Esophagus squamous epithelium (tissue), 5 donors: ENCODE results near the gene SYTL1. TPM values are rescaled to one million over a fixed set of nuclear protein-coding genes. Genes with fewer than 3 reads are reported as not detected.
A peak's percentile ranks its signal among the peaks of the same experiment; 100 is the strongest.

ENCODE experiments used
- DNase-seq: peaks from one replicate; lab custom pipeline; 2025; lab: John Stamatoyannopoulos, UW
- H3K27ac ChIP-seq, 4 donors: fragments of 200-600 bp; sonication (generic); one replicate each; pipeline ENCODE4 v1.5.1; 2016 to 2019; ENCODE audit warnings: mild to moderate bottlenecking in 1 of 4
- H3K27me3 ChIP-seq, 4 donors: fragments of 200-600 bp; sonication (generic); 1 replicate in 3 of 4; 2 replicates in 1 of 4; pipeline versions ENCODE4 v1.5.1 to v1.6.0; 2017 to 2021; ENCODE audit warnings: antibody characterized with exemption in 1 of 4
- H3K36me3 ChIP-seq, 3 donors: fragments of 200-600 bp; sonication (generic); one replicate each; pipeline ENCODE4 v1.5.1; 2016 to 2019
- H3K4me1 ChIP-seq, 3 donors: fragments of 200-600 bp; sonication (generic); one replicate each; pipeline ENCODE4 v1.5.1; 2017 to 2019
- H3K4me3 ChIP-seq, 4 donors: fragments of 200-600 bp; sonication (generic); 1 replicate in 3 of 4; 2 replicates in 1 of 4; pipeline ENCODE4 v1.5.1; 2016 to 2019; ENCODE audit warnings: mild to moderate bottlenecking in 2 of 4, moderate library complexity in 1 of 4
- H3K9me3 ChIP-seq, 3 donors: fragments of 200-600 bp; sonication (generic); one replicate each; pipeline ENCODE4 v1.5.1; 2016 to 2019
- POLR2A ChIP-seq, 4 donors: fragments of 450-650 bp; IDR thresholded peaks; one replicate each; pipeline ENCODE4 v1.6.1; 2017; ENCODE audit warnings: antibody characterized with exemption in 4 of 4, mild to moderate bottlenecking in 4 of 4, moderate library complexity in 3 of 4
- WGBS, 2 donors: methylation state at CpG; one replicate each; pipeline ENCODE4 v1.1.5; 2018; 5-methylcytosine and 5-hydroxymethylcytosine counted together
- intact Hi-C: fragments of 100-400 bp; cut with DNase I; formaldehyde crosslinking; loops from one replicate; pipeline ENCODE4 v1.15.0; 2022
- total RNA-seq, 4 donors: library from RNA; depleted of rRNA; stranded (reverse); fragments of >200 nt; gene quantifications; one replicate each; pipeline ENCODE4 v1.1.0, GENCODE V29; 2016
- TF ChIP-seq, protein P1 (sequence below), 6 experiments: fragments of 450-650 bp in 4 of 6; fragments of 200-600 bp in 2 of 6; sonication (generic) in 2 of 6; IDR thresholded peaks; one replicate each; pipeline ENCODE4 v1.5.1; 2016 to 2019; ENCODE audit warnings: antibody characterized with exemption in 6 of 6, mild to moderate bottlenecking in 4 of 6, moderate library complexity in 4 of 6
- donor health status: DM: yes; HTN: yes; CAD: no.

Gene SYTL1
- total RNA-seq, 4 donors from 2014 or later: 74.7 to 182 (median 125) TPM

DNA sequence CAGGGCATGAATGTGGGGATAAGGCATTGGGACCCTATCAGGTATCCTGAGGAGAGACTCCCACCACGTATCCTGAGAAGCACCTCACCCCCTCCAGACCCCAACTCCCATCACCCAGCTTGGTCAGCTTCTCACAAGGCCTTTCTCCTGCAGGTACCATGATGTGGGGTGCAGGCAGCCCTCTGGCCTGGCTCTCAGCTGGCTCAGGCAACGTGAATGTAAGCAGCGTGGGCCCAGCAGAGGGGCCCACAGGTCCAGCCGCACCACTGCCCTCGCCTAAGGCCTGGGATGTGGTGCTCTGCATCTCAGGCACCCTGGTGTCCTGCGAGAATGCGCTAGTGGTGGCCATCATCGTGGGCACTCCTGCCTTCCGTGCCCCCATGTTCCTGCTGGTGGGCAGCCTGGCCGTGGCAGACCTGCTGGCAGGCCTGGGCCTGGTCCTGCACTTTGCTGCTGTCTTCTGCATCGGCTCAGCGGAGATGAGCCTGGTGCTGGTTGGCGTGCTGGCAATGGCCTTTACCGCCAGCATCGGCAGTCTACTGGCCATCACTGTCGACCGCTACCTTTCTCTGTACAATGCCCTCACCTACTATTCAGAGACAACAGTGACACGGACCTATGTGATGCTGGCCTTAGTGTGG is 51.9 kb downstream of the SYTL1 start:
- Histone ChIP-seq H3K4me3 (no peak overlapping the region), H3K9me3 (no peaks in the 10 kb centered on the region), H3K27ac (no peak overlapping the region), H3K4me1 (peaks cover 19 to 60% (median 19%) of the 10 kb centered on the region in 3 donors), H3K27me3 (no peaks in the 10 kb centered on the region), H3K36me3 (no peaks in the 10 kb centered on the region)
- no peak for DNase-seq
- intact Hi-C loops: loop anchor here (5.0 to 10.0 kb wide), 4 partner anchors 36 to 291 kb away; no protein-coding TSS in a partner anchor
- TF ChIP-seq POLR2A (IDR thresholded peaks at IDR 0.05): no peak
- TF ChIP-seq, protein P1, sequence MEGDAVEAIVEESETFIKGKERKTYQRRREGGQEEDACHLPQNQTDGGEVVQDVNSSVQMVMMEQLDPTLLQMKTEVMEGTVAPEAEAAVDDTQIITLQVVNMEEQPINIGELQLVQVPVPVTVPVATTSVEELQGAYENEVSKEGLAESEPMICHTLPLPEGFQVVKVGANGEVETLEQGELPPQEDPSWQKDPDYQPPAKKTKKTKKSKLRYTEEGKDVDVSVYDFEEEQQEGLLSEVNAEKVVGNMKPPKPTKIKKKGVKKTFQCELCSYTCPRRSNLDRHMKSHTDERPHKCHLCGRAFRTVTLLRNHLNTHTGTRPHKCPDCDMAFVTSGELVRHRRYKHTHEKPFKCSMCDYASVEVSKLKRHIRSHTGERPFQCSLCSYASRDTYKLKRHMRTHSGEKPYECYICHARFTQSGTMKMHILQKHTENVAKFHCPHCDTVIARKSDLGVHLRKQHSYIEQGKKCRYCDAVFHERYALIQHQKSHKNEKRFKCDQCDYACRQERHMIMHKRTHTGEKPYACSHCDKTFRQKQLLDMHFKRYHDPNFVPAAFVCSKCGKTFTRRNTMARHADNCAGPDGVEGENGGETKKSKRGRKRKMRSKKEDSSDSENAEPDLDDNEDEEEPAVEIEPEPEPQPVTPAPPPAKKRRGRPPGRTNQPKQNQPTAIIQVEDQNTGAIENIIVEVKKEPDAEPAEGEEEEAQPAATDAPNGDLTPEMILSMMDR (IDR thresholded peaks at IDR 0.05): no peak
- WGBS, 2 donors: 80 to 84% methylated on average over 10 to 11 of the region's 18 CpGs

DNA sequence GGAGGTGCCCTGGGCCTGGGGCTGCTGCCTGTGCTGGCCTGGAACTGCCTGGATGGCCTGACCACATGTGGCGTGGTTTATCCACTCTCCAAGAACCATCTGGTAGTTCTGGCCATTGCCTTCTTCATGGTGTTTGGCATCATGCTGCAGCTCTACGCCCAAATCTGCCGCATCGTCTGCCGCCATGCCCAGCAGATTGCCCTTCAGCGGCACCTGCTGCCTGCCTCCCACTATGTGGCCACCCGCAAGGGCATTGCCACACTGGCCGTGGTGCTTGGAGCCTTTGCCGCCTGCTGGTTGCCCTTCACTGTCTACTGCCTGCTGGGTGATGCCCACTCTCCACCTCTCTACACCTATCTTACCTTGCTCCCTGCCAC is 52.4 kb downstream of the SYTL1 start:
- H3K4me3 ChIP-seq: no peak overlapping the region
- no peak overlapping the region for H3K27ac ChIP-seq
- H3K27me3 ChIP-seq: no peaks in the 10 kb centered on the region
- no peaks in the 10 kb centered on the region for H3K9me3 ChIP-seq
- H3K36me3 ChIP-seq: no peaks in the 10 kb centered on the region
- TF ChIP-seq, protein P1 (IDR thresholded peaks at IDR 0.05): no peak
- TF ChIP-seq POLR2A (IDR thresholded peaks at IDR 0.05): no peak
- peaks cover 19 to 65% (median 19%) of the 10 kb centered on the region in 3 donors for H3K4me1 ChIP-seq
- DNase-seq: no peak
- whole genome bisulfite sequencing, 2 donors: 95 to 100% methylated on average over 3 to 6 of the region's 9 CpGs
- intact Hi-C loops: loop anchor here (5.0 to 10.0 kb wide), 4 partner anchors 37 to 292 kb away; no protein-coding TSS in a partner anchor

DNA sequence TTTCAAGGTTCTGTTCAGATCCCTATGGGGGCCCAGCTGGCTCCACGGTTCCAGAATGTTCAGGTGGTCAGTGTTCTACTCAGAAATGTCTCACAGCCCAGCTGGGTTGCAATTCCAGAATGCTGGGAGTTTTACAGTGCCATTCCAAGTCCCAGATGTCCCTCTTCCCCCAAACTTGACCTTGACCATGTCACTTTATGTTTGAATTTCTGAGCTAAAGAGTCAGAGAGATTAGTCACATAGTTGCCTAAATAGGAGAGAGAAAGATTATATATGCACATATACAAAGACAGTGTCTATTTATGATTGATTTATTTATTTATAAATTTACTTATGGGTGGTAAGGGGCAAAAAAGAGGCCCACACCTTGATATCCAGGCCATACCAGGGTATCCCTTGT is 53.1 kb downstream of the SYTL1 start:
- Histone ChIP-seq H3K4me3 (no peak overlapping the region), H3K9me3 (no peaks in the 10 kb centered on the region), H3K4me1 (peaks cover 19 to 72% (median 19%) of the 10 kb centered on the region in 3 donors), H3K27ac (peak overlapping the region in 1 of 4 donors; percentile 22), H3K27me3 (no peaks in the 10 kb centered on the region), H3K36me3 (no peaks in the 10 kb centered on the region)
- 83% methylated on average over 1 of the region's 1 CpG; no CpG with 5 or more reads in 1 of the 2 donors for WGBS, 2 donors
- TF ChIP-seq, protein P1 (IDR thresholded peaks at IDR 0.05): no peak
- no peak for TF ChIP-seq POLR2A (IDR thresholded peaks at IDR 0.05)
- intact Hi-C loops: loop anchor here (5.0 to 10.0 kb wide), 4 partner anchors 38 to 293 kb away; no protein-coding TSS in a partner anchor
- DNase-seq: no peak

DNA sequence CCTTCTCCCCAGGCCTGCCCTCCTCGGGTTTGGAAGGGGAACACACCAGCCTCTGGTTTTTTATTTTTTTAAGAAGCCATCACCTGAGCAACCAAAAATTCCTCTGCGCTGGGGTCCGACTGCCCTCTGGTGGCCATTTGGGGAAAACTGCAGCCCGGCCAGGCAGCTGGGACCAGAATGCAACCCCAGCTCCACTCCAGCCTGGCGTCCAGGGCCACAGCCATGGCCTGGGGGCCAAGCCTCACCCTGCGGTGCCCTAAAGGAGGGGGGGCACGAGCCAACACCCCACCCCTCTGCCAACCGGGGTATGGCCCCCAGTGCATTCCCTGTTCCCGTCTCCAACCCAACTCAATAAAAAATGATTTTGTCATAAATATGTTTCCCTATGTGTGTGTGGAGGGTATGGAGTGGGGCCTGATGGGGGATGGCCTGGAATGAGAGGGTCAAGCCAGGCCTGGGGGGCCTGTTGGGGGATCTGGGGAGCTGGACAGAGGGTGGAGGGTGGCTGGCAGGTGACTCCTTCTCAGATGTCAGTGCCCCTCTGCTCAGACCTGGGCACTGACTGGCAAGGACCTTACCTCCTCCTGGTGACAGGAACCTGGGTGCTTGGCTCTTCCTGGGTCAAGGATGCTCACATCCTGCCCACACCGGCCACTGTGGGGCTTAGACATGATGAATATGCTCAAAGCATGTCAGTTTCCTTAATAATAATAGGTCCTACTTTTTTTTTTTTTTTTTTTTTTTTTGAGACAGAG is 53.8 kb downstream of the SYTL1 start:
- Histone ChIP-seq H3K27me3 (no peaks in the 10 kb centered on the region), H3K36me3 (no peaks in the 10 kb centered on the region), H3K9me3 (no peaks in the 10 kb centered on the region), H3K4me3 (no peak overlapping the region), H3K4me1 (peaks cover 19 to 78% (median 19%) of the 10 kb centered on the region in 3 donors), H3K27ac (peak overlapping the region in 1 of 4 donors; percentile 22)
- TF ChIP-seq, protein P1 (IDR thresholded peaks at IDR 0.05): peak; percentile 96 to 99 (median 97)
- TF ChIP-seq POLR2A (IDR thresholded peaks at IDR 0.05): no peak
- intact Hi-C loops: loop anchor here (10.0 kb wide), 1 partner anchor 269 kb away; no protein-coding TSS in a partner anchor
- 2 to 3% methylated on average over 8 to 9 of the region's 10 CpGs for WGBS, 2 donors
- DNase-seq: no peak

DNA sequence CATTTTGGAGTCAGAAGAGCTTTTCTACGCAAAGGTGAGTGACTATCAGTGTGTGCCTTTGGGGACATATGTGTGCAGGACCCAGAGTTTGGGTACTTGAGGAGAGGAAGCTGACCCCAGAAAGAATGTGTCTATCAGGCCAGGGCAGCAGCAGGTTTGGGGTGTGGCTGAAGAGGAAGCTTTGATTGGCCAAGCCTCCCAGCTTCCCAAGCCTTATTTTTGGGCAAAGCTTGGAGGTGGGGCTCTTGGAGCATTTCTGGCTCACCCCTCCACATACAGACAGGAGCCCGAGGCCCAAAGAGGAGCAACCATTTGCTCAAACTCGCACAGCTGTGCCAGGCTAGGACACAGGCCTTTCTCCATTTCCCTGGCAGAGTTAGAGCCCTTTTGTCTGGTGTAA is 55.3 kb downstream of the SYTL1 start:
- TF ChIP-seq, protein P1 (IDR thresholded peaks at IDR 0.05): no peak
- no peak for TF ChIP-seq POLR2A (IDR thresholded peaks at IDR 0.05)
- H3K36me3 ChIP-seq: no peaks in the 10 kb centered on the region
- H3K9me3 ChIP-seq: no peaks in the 10 kb centered on the region
- H3K4me3 ChIP-seq: no peak overlapping the region
- DNase-seq: no peak
- H3K27ac ChIP-seq: no peak overlapping the region
- intact Hi-C loops: loop anchor here (10.0 kb wide), 1 partner anchor 268 kb away; no protein-coding TSS in a partner anchor
- no peaks in the 10 kb centered on the region for H3K27me3 ChIP-seq
- 53 to 61% methylated on average over 3 of the region's 3 CpGs for WGBS, 2 donors
- peaks cover 13 to 80% (median 21%) of the 10 kb centered on the region in 3 donors for H3K4me1 ChIP-seq
